ENCODE data around the gene ELP2. TPM values are rescaled to one million over a fixed set of nuclear protein-coding genes. Genes with fewer than 3 reads are reported as not detected.

The ELP2 gene
- total RNA-seq, 1 donor from 2014 or later, result 111 TPM

- DNase-seq (ENCODE audit: low spot score), result no peak
These were observed 87.6 kb downstream of the ELP2 start for GRCh38 chr18:36217348-36217747.

- DNase-seq (ENCODE audit: low spot score), result no peak
These were observed 99.5 kb downstream of the ELP2 start for GRCh38 chr18:36229188-36229587.

Other genes with a start within 250 kb of the ELP2 start
- 72.2 TPM for gene RPRD1A, start 62.3 kb upstream of the ELP2 start, total RNA-seq
- gene SLC39A6, start 559 bp upstream of the ELP2 start, total RNA-seq, result 128 TPM
- 38.0 TPM for gene MOCOS, start 57.6 kb downstream of the ELP2 start, total RNA-seq
- 25.7 TPM for gene FHOD3, start 167.8 kb downstream of the ELP2 start, total RNA-seq